ENCODE measurements around the gene CEACAM16. TPM values are rescaled to one million over a fixed set of nuclear protein-coding genes. Genes with fewer than 3 reads are reported as not detected.
A peak's percentile ranks its signal among the peaks of the same experiment; 100 is the strongest.
"Not testable (repeated sequence)": the region's sequence is repeated elsewhere in the genome, so short reads cannot be mapped to it uniquely, and the experiment has no call there.

CEACAM16 gene
- total RNA-seq, 1 donor from 2014 or later = not detected

DNA sequence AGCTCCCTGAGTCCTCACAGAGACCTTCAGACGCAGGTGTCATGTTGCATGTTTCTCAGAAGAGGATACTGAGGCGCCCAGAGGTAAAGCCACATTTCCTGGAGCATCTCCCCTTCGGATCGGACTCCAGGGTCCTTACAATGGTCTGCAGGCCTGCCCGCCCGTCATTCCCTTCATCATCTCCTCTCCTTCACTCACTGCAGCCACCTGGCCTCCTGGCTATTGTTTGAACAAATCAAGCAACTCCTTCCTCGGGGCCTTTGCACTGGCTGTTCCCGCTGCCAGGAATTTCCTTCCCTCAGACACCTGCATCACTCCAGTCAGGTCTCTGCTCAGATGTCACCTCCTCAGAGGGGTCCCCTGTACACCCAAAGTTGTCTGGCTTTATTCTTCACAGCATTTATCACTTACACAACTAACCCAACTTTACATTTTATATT lies 20.3 kb downstream of the CEACAM16 start:
- Histone ChIP-seq H3K27ac (peak overlapping the region; percentile 75), H3K9me3 (no peaks in the 10 kb centered on the region), H3K4me1 (peaks cover 22% of the 10 kb centered on the region), H3K36me3 (no peaks in the 10 kb centered on the region), H3K4me3 (no peak overlapping the region), H3K27me3 (no peaks in the 10 kb centered on the region)
- TF ChIP-seq POLR2AphosphoS5 (IDR thresholded peaks at IDR 0.05; ENCODE audit: insufficient read depth in 1 of 2, low read depth in 1 of 2) (no peak), POLR2A (IDR thresholded peaks at IDR 0.05) (no peak), CTCF (IDR thresholded peaks at IDR 0.05) (no peak)
- intact Hi-C loops (cut with DNase I) = no loop called here
- DNase-seq (ENCODE audit: extremely low spot score in 2 of 2) = no peak

DNA sequence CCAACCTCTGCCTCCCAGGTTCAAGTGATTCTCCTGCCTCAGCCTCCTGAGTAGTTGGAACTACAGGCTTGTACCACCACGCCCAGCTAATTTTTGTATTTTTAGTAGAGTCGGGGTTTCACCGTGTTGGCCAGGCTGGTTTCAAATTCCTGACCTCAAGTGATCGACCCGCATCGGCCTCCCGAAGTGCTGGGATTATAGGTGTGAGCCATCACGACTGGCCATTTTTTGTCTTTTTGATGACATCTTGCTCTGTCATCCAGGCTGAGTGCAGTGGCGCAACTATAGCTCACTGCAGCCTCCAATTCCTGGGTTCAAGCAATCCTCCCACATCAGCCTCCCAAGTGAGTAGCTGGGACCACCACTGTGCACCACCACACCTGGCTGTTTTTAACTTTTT lies 21.4 kb downstream of the CEACAM16 start:
- H3K4me3 ChIP-seq; H3K27ac ChIP-seq; H3K36me3 ChIP-seq; DNase-seq (ENCODE audit: extremely low spot score in 2 of 2); H3K27me3 ChIP-seq; H3K9me3 ChIP-seq: not testable (repeated sequence)
- H3K4me1 ChIP-seq = peaks cover 29% of the 10 kb centered on the region
- intact Hi-C loops (cut with DNase I) = loop anchor here (5.0 to 10.0 kb wide), 2 partner anchors 37 to 124 kb away; partner anchors contain the start of gene NECTIN2

- TF ChIP-seq CTCF (IDR thresholded peaks at IDR 0.05) (no peak), POLR2A (IDR thresholded peaks at IDR 0.05) (no peak), POLR2AphosphoS5 (IDR thresholded peaks at IDR 0.05; ENCODE audit: insufficient read depth in 1 of 2, low read depth in 1 of 2) (no peak)
Measured at GRCh38 chr19:44720945-44721344, 22.0 kb downstream of the CEACAM16 start.

DNA sequence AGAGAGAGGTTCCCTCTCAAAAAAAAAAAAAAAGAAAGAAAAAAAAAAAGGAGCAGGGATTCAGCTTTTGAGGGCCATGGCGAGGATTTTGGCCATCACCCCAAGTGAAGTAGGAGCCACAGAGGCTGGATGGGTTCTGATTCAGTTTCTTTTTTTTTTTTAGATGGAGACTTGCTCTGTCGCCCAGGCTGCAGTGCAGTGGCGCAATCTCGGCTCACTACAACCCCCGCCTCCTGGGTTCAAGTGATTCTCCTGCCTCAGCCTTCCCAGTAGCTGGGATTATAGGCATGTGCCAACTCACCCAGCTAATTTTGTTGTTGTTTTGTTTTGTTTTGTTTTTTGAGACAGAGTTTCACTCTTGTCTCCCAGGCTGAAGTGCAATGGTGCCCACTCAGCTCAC lies 22.4 kb downstream of the CEACAM16 start:
- intact Hi-C loops (cut with DNase I) = loop anchor here (5.0 to 10.0 kb wide), 2 partner anchors 36 to 123 kb away; partner anchors contain the start of gene NECTIN2
- peaks cover 31% of the 10 kb centered on the region for H3K4me1 ChIP-seq

More at GRCh38 chr19:44720945-44721344, 22.0 kb downstream of the CEACAM16 start:
- Histone ChIP-seq H3K36me3 (no peaks in the 10 kb centered on the region), H3K9me3 (no peaks in the 10 kb centered on the region), H3K27ac (no peak overlapping the region), H3K4me1 (peaks cover 31% of the 10 kb centered on the region), H3K27me3 (no peaks in the 10 kb centered on the region), H3K4me3 (no peak overlapping the region)
- intact Hi-C loops (cut with DNase I) = loop anchor here (5.0 to 10.0 kb wide), 2 partner anchors 36 to 124 kb away; partner anchors contain the start of gene NECTIN2
- no peak for DNase-seq (ENCODE audit: extremely low spot score in 2 of 2)

DNA sequence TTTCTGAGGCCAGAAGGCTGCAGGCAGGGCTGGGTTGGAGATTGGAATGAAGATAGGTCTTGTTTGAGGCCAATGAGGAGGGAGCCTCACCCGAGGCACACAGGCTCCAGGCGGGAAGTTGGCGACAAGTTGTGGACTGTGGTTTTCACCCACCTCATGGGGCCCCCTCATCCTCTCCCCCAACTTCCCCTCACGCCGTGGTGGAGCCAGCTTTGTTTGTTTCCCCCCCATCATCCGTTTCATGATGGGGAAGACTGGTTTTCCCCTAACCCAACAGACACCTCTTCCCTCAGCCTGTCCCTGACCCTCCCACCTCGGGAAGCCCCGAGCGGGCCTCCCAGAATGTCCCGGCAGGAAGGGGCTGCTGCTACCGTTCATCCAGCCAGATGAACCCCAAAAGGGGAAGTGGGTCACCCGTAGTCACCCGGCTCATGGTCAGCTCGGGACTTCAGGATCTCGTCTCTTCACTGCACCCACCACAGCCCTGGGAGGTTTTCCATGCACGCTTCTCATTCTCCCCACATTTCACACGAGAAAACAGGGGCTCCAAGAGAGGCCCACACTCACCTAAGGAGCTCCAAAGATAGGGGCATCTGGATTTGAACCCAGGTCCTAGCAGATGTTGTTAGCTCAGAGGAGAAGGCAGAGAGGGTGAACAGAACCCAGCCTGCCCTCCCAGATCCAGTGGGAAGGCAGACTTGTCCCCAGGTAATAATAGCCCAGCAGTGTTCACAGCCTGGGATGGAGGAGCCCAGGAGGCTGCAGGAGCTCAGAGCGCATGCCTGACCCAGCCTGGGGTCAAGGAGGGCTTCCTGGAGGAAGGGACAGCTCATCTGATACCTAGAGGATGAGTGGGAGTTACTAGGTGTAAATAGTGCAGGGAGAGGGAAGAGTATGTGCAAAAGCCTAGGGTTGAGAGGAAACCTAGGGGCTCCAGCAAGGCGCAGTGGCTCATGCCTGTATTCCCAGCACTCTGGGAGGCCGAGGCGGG lies 23.5 kb downstream of the CEACAM16 start:
- Histone ChIP-seq H3K4me3 (no peak overlapping the region), H3K27me3 (no peaks in the 10 kb centered on the region), H3K27ac (peak overlapping the region; percentile 6), H3K36me3 (no peaks in the 10 kb centered on the region), H3K4me1 (peaks cover 30% of the 10 kb centered on the region), H3K9me3 (no peaks in the 10 kb centered on the region)
- TF ChIP-seq POLR2AphosphoS5 (IDR thresholded peaks at IDR 0.05; ENCODE audit: insufficient read depth in 1 of 2, low read depth in 1 of 2) (no peak), CTCF (IDR thresholded peaks at IDR 0.05) (no peak)
- intact Hi-C loops (cut with DNase I) = loop anchor here (5.0 to 10.0 kb wide), 2 partner anchors 35 to 122 kb away; partner anchors contain the start of gene NECTIN2
- no peak for DNase-seq (ENCODE audit: extremely low spot score in 2 of 2)

More for the DNA sequence above, 22.4 kb downstream of the CEACAM16 start:
- H3K27me3 ChIP-seq; H3K27ac ChIP-seq; H3K36me3 ChIP-seq; DNase-seq (ENCODE audit: extremely low spot score in 2 of 2); H3K9me3 ChIP-seq; H3K4me3 ChIP-seq: not testable (repeated sequence)

Data from vagina (tissue), 2 donors.